SK-N-MC (cell line): ENCODE measurements around the gene GOLPH3.

Source experiments
- EZH2 ChIP-seq: fragments of 200-600 bp; sonication (generic); IDR thresholded peaks from one replicate; pipeline ENCODE4 v1.6.1; 2017; ENCODE audit warnings: antibody characterized with exemption
- FOXP2 ChIP-seq: optimal IDR thresholded peaks from 2 replicates; pipeline ENCODE3; 2011; ENCODE audit warnings: mild to moderate bottlenecking, moderate library complexity; ENCODE audit not compliant: insufficient read depth; ENCODE audit errors: extremely low read length, control extremely low read depth
- POLR2AphosphoS5 ChIP-seq: IDR thresholded peaks from 2 replicates; pipeline ENCODE4 v1.6.1; 2012; ENCODE audit warnings: mild to moderate bottlenecking, low read depth, low read length, borderline replicate concordance

- TF ChIP-seq EZH2, result no peak
- no peak for TF ChIP-seq POLR2AphosphoS5
- no peak for TF ChIP-seq FOXP2
These were observed 71.7 kb downstream of the GOLPH3 start for GRCh38 chr5:32102254-32102986.
